DMS79 treated with DMSO at 0.1 percent for 48 hours (cell line): ENCODE data around the gene HSPA1B.
"Not testable (repeated sequence)": the region's sequence is repeated elsewhere in the genome, so short reads cannot be mapped to it uniquely, and the experiment has no call there.

Source experiments
- DNase-seq: peaks from one replicate; lab custom pipeline; 2025; lab: John Stamatoyannopoulos, UW

The HSPA1B gene

GRCh38 chr6:31826793-31827285 is 699 bp upstream of the HSPA1B start:
- DNase-seq: peak; percentile 92

GRCh38 chr6:31829633-31830283 is 2.2 kb downstream of the HSPA1B start:
- DNase-seq: peak; percentile 71

- DNase-seq: no peak
Measured at GRCh38 chr6:31830886-31831335, 3.4 kb downstream of the HSPA1B start.

GRCh38 chr6:31831350-31832215 is 4.0 kb downstream of the HSPA1B start:
- DNase-seq: no peak

GRCh38 chr6:31834367-31835250 is 7.1 kb downstream of the HSPA1B start:
- DNase-seq: peak; percentile 96

- peak; percentile 27 for DNase-seq
Measured at GRCh38 chr6:31836047-31836473, 8.5 kb downstream of the HSPA1B start.

- DNase-seq: no peak
Measured at GRCh38 chr6:31836474-31837368, 9.2 kb downstream of the HSPA1B start.

- no peak for DNase-seq
Measured at GRCh38 chr6:31837369-31838113, 10.0 kb downstream of the HSPA1B start.

- DNase-seq: not testable (repeated sequence)
Measured at GRCh38 chr6:31838114-31838553, 10.6 kb downstream of the HSPA1B start.

GRCh38 chr6:31838968-31839367 is 11.4 kb downstream of the HSPA1B start:
- DNase-seq: no peak

GRCh38 chr6:31839779-31840126 is 12.2 kb downstream of the HSPA1B start:
- DNase-seq: not testable (repeated sequence)

- no peak for DNase-seq
Measured at GRCh38 chr6:31842053-31842452, 14.5 kb downstream of the HSPA1B start.

GRCh38 chr6:31844507-31844906 is 17.0 kb downstream of the HSPA1B start:
- DNase-seq: no peak

- no peak for DNase-seq
Measured at GRCh38 chr6:31847276-31847978, 19.9 kb downstream of the HSPA1B start.

GRCh38 chr6:31850765-31851484 is 23.4 kb downstream of the HSPA1B start:
- no peak for DNase-seq

GRCh38 chr6:31851485-31851832 is 23.9 kb downstream of the HSPA1B start:
- no peak for DNase-seq

- not testable (repeated sequence) for DNase-seq
Measured at GRCh38 chr6:31851980-31852718, 24.6 kb downstream of the HSPA1B start.

GRCh38 chr6:31857774-31858173 is 30.2 kb downstream of the HSPA1B start:
- DNase-seq: not testable (repeated sequence)
